Right ventricle myocardium superior (tissue), 1 donor: ENCODE data around the gene DCAKD. TPM values are rescaled to one million over a fixed set of nuclear protein-coding genes. Genes with fewer than 3 reads are reported as not detected.

Source experiments
- ATAC-seq: fragments of 200-7000 bp; cut with Tn5 transposase; one replicate; pipeline ENCODE4 v1.9.1; 2020; ENCODE audit warnings: mild to moderate bottlenecking; ENCODE audit not compliant: poor library complexity
- DNase-seq: peaks from one replicate; pipeline ENCODE4 v3.0.0-alpha.2; 2020
- intact Hi-C: fragments of 100-400 bp; cut with DNase I; formaldehyde crosslinking; loops from one replicate; pipeline ENCODE4 v1.11.2; 2022
- long read RNA-seq: library from polyadenylated mRNA; unstranded; transcript quantifications from one replicate; pipeline ENCODE4 v2.0.0, GENCODE V29; 2021
- total RNA-seq: library from RNA; stranded (reverse); fragmentation: NEBNext Ultra II Directional; extraction: Animal tissue kit (Norgen Biotek cat#: 25700); gene quantifications from one replicate; pipeline ENCODE4 v1.2.1, GENCODE V29; 2021
- donor health status: DM: no; HTN: yes; CAD: no; lungs with severe emphysema.

DCAKD gene
- 25.3 TPM for total RNA-seq
- long read RNA-seq, transcript DCAKD-202 (5 exons, 2,030 nt), result minor isoform, 6 of 56 reads
- long read RNA-seq, transcript DCAKD-208 (5 exons, 2,054 nt), result major isoform, 43 of 56 reads
- long read RNA-seq, partial matches to known transcripts, result 1 of 56 reads
- long read RNA-seq, other reads (novel, unspliced or antisense), result 2 of 56 reads

- intact Hi-C loops, result no loop called here
- ATAC-seq, result peak; percentile 99
- peak; percentile 96 for DNase-seq
Measured at GRCh38 chr17:45051060-45051719, at the start of gene DCAKD. TSS of gene DCAKD (minus strand) at chr17:45051632. CDS start at chr17:45034885, 16,747 bp downstream.

GRCh38 chr17:45098869-45099616 is 47.6 kb upstream of the DCAKD start:
- intact Hi-C loops, result loop anchor here (5.0 to 10.0 kb wide), 2 partner anchors 33 to 184 kb away; partner anchors contain the start of genes GFAP and PLCD3
- peak; percentile 78 for ATAC-seq
- peak; percentile 92 for DNase-seq

- intact Hi-C loops, result loop anchor here (5.0 to 10.0 kb wide), 2 partner anchors 34 to 183 kb away; partner anchors contain the start of genes GFAP and PLCD3
- no peak for DNase-seq
- ATAC-seq, result no peak
Measured at GRCh38 chr17:45098081-45098868, 46.8 kb upstream of the DCAKD start.

- intact Hi-C loops, result loop anchor here (5.0 to 10.0 kb wide), 2 partner anchors 35 to 182 kb away; partner anchors contain the start of genes GFAP and PLCD3
- DNase-seq (no peak), ATAC-seq (no peak)
Measured at GRCh38 chr17:45096926-45097325, 45.5 kb upstream of the DCAKD start.

GRCh38 chr17:45096141-45096540 is 44.7 kb upstream of the DCAKD start:
- intact Hi-C loops, result loop anchor here (5.0 to 10.0 kb wide), 2 partner anchors 36 to 181 kb away; partner anchors contain the start of genes GFAP and PLCD3
- DNase-seq (no peak), ATAC-seq (no peak)

DNA sequence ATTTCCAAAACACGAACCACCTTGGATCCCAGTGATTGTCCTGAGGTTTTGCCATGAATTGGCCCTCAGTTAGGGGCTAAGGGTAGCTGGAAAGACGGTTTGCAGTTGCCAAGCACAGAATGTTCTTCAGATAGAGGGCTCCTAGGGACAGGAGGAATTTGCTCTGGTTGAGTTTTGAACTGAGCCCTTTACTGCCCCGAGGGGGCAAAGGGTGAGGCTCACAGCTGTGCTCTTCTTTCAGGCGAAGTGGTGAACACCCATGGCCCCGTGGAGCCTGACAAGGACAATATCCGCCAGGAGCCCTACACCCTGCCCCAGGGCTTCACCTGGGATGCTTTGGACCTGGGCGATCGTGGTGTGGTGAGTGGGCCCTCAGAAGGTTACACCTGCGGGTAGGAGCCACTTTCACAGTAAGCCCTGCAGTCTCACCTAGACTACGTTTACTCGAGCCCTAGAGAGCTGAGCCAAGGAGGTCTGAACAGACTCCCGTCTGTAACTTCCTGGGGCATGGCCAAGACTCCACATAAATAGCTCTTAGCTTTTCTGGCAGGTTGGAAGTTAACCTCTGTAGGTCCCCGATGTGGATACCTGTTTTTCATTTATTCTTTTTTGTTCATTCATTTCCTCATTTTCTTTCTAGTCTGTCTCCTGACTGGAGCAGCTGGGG is 42.1 kb upstream of the DCAKD start:
- ATAC-seq (peak; percentile 65), DNase-seq (peak; percentile 68)
- intact Hi-C loops, result loop anchor here (10.0 kb wide), 1 partner anchor 179 kb away; the partner anchor contains the start of gene GFAP

- intact Hi-C loops, result loop anchor here (10.0 kb wide), 1 partner anchor 178 kb away; the partner anchor contains the start of gene GFAP
- ATAC-seq, result peak; percentile 91
- DNase-seq, result peak; percentile 88
Measured at GRCh38 chr17:45092911-45093430, 41.5 kb upstream of the DCAKD start.

DNA sequence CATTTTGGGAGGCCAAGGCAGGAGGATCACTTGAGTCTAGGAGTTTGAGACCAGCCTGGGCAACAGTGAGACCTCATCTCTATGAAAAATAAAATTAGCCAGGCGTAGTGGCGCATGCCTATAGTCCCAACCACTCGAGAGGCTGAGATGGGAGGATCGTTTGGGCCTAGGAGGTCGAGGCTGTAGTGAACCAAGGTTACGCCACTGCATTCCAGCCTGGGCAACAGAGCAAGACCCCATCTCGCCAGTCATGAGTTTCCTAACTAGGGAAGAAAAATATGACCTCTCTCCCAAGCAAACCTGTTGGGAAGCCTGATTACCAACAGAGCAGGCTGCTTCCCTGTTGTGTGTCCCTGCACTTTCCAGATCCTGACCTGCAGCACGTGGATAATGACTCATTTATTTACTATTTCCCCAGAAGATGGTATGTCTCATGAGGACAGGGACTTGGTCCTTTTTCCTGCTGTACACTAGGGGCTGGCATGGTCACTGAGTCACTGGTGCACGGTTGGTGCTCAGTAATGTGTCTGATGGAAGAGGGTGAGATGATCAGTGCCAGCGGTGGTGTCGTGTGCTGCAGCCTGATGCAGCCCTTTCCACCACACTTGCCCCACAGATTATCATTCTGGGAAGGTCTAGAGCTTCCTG is 40.5 kb upstream of the DCAKD start:
- ATAC-seq, result no peak
- intact Hi-C loops, result loop anchor here (10.0 kb wide), 1 partner anchor 177 kb away; the partner anchor contains the start of gene GFAP
- no peak for DNase-seq

GRCh38 chr17:45090711-45091110 is 39.3 kb upstream of the DCAKD start:
- intact Hi-C loops, result loop anchor here (10.0 kb wide), 1 partner anchor 176 kb away; the partner anchor contains the start of gene GFAP

GRCh38 chr17:45088741-45089140 is 37.3 kb upstream of the DCAKD start:
- ATAC-seq, result no peak
- DNase-seq, result no peak
- intact Hi-C loops, result no loop called here

More at GRCh38 chr17:45090711-45091110, 39.3 kb upstream of the DCAKD start:
- ATAC-seq (no peak), DNase-seq (no peak)

DNA sequence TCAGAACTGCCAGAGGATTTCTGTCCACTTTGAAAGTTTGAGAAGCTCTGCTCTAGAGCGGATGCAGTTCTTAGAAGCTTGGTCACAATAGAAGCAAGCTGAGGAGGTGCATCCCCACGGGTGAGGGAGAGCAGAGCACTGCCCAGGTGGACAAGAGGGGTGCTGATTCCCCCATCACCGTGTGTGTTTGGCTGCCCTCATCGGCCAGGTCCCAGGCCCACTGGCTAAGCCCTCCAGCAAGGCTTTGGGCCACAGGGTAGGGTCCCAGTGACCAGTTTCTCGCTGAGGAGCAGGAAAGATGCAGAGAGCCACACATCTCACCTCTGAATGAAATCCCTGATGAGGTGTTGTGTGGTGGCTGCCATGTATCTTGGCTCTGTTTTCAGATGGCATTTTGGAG is 36.5 kb upstream of the DCAKD start:
- DNase-seq (no peak), ATAC-seq (no peak)
- intact Hi-C loops, result no loop called here

DNA sequence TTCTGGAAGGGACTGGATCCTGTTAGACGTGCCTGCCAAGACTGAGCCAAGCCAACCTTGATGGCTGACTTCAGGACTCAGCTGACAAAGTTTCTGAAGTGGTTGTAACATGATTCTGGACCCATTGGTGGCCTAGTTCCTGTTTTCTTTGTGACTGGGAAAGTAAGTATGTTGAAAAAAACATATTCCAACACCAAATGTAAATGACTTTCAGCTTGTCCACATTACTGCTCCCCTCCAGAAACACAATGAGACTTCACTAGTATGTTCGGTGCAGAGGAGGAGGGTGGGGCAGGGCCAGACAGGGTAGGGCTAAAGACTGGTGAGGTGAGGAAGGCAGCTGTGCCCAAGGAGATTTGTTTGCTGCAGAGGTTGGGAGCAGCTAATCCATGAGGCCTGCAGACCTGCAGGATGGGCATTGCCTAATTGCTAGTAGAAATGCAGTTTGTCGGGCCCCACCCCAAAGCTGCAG is 36.1 kb upstream of the DCAKD start:
- intact Hi-C loops, result no loop called here
- peak; percentile 77 for ATAC-seq

DNA sequence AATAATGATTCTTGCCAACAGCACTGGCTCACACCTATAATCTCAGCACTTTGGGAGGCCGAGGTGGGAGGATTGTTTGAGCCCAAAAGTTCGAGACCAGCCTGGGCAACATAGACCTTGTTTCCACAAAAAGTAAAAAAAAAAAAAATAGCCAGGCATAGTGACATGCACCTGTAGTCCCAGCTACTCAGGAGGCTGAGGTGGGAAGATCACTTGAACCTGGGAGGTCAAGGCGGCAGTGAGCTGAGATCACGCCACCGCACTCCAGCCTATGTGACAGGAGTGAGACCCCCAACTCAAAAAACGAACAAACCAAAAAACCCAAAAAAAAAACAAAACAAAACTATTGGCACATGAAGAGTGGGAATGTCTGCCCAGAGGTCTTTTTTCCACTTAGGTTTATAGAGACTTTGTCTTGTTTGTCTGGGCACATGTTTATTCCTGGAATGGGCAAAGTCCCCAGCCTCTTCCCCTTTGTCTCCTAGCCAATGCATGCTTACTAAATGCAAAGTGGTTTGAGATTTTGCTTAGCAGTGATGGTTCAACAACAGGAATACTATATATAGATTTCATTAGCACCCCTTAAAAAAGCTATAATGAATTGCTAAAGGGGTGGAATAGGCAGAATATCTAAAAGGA is 35.6 kb upstream of the DCAKD start:
- intact Hi-C loops, result no loop called here
- DNase-seq, result no peak
- peak; percentile 55 for ATAC-seq

More for the DNA sequence above, 36.1 kb upstream of the DCAKD start:
- DNase-seq, result no peak

- intact Hi-C loops, result no loop called here
- no peak for ATAC-seq
- DNase-seq, result no peak
Measured at GRCh38 chr17:45086391-45086790, 35.0 kb upstream of the DCAKD start.

GRCh38 chr17:45081047-45081703 is 29.7 kb upstream of the DCAKD start:
- intact Hi-C loops, result no loop called here
- no peak for ATAC-seq
- DNase-seq, result no peak

GRCh38 chr17:45077643-45078042 is 26.2 kb upstream of the DCAKD start:
- ATAC-seq (no peak), DNase-seq (no peak)
- intact Hi-C loops, result no loop called here
